Measurements from ENCODE around the gene COPA.
"Not testable (repeated sequence)": the region's sequence is repeated elsewhere in the genome, so short reads cannot be mapped to it uniquely, and the experiment has no call there.

The COPA gene

GRCh38 chr1:160325252-160325651 lies 17.8 kb downstream of the COPA start:
- no peak for DNase-seq (ENCODE audit: low read depth)

- no peak for DNase-seq (ENCODE audit: low read depth)
These were observed 20.2 kb downstream of the COPA start for GRCh38 chr1:160322831-160323230.

- no peak for DNase-seq (ENCODE audit: low read depth)
These were observed 27.7 kb downstream of the COPA start for GRCh38 chr1:160315359-160315758.

- no peak for DNase-seq (ENCODE audit: low read depth)
These were observed 33.5 kb downstream of the COPA start for GRCh38 chr1:160309571-160309970.

DNA sequence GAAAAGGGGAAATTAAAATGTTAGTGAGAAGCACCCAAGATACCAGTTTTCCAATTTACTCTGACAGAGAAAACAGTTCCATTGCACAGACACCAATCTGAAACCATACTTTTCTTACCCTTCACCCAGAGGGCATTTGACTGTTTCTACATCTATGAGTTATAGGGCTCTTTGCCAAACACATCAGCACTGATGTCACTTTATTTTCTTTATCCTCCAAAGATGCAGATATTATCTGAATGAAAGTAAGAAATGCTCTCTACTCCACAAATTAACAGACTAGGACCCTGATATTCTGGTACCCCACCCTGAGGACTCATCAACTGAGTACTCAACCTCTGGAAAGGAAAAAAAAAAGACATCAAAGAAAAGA lies 33.9 kb downstream of the COPA start:
- DNase-seq (ENCODE audit: low read depth), result peak; percentile 10

DNA sequence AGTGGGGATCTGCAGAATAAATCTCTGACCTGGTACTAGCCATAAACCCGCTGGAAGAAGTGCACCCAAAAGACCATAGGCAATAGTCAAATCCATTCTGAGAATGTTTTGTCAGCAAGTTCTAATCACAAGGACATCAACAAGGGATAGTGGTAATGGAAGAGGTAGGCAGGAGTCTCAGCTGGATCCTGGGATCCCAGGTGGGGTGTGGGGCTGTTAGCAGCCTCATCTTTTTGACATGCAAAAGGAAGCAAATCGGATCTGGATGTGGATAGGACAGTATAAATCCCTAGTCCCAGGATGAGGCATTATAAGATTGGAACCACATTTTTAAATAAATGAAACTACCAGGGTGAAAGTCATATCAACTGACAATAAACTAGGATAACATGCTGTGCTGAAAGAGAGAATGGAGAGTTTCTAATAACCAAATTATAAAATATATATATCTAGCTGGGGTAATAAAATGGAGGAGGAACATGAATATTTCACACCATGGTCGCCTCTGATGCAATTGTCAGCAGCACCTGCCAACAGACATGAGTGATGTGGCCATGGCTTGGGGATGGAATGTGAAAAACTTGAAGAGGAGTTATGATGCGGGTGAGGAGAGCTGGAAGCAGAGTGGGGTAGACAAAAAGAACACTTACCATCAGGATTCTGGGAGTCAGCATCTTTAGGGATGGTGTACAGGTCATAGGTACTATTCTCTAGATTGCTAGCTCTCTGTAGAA lies 34.4 kb downstream of the COPA start:
- DNase-seq (ENCODE audit: low read depth), result no peak

GRCh38 chr1:160307118-160307791 lies 35.8 kb downstream of the COPA start:
- no peak for DNase-seq (ENCODE audit: low read depth)

- no peak for DNase-seq (ENCODE audit: low read depth)
These were observed 42.9 kb downstream of the COPA start for GRCh38 chr1:160300173-160300572.

DNA sequence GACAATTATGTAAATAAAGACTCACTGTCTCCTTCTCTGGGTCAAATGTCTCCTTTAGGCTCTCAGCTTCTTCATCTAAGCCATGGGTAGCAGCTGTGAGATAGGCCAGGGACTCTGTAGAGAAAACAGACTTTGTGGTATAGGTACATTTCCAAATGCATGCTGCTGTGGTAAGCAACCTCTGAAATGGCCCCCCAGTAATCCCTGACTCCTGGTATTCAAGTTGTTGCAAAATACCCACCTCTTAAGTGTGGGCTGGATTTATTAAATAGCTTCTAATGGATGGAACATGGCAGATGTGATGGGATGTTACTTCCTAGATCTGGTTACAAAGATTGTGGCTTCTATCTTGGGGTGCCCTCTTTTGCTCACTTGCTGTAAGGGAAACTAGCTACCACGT lies 47.0 kb downstream of the COPA start:
- no peak for DNase-seq (ENCODE audit: low read depth)

DNA sequence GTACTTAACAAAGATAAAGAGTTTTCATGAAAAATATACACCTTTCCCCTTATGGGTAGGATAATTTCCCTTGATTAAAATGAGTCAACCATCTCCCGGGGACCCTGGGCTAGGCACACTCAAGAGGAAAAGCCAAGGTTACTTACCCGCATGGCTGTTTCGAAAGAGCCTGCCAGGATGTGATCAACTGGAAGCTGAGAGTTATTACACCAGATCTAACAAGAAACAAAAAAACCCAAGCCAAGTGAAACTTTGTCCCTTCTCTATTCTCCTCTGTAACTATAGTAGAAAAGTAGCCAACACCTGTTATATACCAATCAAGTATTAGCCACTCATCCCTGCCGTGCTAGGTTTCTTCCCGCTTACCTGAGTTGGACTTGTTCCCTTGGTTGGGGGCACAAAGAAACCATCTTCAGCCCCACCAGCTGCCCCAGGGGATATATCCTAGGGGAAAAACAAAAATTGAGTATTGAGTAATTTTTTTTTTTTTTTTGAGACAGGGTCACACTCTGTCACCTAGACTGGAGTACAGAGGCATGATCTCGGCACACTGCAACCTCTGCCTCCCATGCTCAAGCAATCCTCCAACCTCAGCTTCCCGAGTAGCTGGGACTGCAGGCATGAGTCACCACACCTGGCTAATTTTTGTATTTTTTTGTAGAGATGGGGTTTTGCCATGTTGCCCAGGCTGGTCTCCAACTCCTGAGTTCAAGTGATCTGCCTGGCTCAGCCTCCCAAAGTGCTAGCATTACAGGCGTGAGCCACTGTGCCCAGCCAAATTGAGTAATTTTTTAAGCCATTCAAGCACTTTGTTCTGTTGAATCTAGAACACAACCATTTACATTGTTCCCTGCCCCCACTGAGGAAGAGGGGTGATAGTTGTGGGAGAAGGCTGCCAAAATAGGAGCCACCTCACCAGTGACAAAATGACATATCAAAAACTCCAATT lies 49.8 kb downstream of the COPA start:
- DNase-seq (ENCODE audit: low read depth), result no peak

DNA sequence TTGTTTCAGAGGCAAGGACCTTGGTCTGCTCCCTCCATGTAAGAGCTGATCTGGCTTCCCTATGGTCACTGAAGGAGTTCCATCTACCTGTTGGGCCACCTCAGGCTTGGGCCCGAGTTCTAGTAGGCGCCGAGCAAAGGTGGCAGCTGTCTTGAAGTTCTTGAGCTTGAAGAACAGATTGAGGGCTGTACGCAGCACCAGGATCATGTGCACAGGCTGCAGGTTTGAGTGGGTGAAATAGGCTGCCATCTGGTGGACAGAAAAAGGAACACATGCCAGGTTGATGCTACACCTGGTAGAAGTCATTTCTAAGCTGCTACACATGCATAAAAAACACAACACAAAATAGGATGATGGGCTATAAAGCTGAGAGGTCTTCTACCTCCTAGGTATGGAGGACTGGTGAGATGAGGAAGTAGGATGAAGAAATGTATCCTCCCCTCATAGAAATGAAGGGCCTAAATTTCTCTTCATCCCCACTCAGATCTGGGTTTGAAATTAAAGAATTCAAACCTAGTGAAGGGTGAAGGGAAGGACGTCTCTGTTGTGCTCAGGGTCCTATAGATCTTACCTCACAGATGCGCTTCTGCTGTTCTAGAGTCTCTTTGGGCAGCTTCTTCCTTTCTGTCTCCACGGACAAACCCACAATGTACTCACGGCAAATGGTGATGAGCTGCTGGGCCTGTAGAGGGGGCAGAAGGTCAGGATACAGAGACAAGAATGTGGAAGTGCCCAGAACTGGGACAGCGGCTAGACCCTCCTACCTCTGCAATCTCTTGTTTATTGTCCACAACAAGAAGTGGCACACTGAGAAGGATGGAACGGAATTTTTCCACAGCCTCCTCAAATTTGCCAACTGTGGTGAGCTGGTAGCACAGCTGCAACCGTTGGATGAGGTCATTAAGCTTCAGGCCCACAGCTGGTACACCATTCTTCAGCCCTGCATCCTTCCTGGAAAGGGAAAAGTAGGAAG lies 51.5 kb downstream of the COPA start:
- DNase-seq (ENCODE audit: low read depth), result peak; percentile 33

DNA sequence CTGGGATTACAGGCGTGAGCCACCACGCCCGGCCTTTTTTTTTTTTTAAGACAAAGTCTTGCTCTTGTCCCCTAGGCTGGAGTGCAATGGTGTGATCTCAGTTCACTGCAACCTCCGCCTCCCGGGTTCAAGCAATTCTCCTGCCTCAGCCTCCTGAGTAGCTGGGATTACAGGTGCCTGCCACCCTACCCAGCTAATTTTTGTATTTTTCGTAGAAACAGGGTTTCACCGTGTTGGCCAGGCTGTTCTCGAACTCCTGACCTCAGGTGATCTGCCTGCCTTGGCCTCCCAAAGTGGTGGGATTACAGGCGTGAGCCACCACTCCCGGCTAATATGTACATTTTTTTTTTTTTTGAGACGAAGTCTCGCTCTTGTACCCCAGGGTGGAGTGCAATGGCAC lies 55.3 kb downstream of the COPA start:
- DNase-seq (ENCODE audit: low read depth), result not testable (repeated sequence)

DNA sequence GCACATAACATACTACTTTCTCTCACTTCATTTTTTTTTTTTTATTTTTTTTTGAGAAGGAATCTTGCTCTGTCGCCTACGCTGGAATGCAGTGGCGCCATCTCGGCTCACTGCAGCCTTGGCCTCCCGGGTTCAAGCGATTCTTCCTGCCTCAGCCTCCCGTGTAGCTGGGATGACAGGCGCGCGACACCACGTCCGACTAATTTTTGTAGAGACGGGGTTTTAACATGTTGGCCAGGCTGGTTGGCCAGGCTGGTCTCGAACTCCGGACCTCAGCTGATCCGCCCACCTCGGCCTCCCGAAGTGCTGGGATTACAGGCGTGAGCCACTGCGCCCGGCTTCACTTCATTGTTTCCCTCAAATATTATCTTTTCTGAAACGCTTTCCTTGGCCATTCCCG lies 57.5 kb downstream of the COPA start:
- no peak for DNase-seq (ENCODE audit: low read depth)

DNA sequence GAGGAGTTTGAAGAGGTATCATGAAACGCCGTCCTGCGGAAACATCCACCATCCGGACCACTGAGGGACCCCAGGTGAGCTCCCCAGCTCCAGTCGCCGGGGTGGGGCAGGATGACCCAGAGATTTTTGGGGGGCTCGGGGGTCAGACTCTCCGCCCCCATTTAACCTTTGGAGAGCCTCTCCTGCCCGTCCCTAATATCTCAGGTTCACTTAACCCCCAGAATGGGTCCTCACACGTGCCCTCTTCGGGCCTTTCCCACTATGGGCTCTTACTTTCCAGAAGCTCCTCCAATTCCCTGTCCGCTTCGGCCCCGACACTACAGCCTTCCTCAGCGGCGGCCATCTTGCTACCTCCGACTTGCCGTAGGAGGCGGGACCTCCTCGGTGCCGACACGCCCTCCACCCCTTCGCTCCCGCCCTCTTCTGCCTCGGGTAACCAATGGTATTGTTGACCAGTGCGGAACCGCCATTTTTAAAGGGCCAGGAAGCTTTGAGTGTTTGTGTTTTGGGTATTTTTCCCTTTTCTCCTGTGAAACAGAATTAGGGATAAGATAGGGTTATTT lies 58.2 kb downstream of the COPA start, which contains the start of gene PEX19:
Gene PEX19, minus strand, starts transcription at position 352 of the 563 bp plus-strand sequence. Its CDS starts 9 bp downstream, at position 343.
- DNase-seq (ENCODE audit: low read depth), result peak; percentile 83

DNA sequence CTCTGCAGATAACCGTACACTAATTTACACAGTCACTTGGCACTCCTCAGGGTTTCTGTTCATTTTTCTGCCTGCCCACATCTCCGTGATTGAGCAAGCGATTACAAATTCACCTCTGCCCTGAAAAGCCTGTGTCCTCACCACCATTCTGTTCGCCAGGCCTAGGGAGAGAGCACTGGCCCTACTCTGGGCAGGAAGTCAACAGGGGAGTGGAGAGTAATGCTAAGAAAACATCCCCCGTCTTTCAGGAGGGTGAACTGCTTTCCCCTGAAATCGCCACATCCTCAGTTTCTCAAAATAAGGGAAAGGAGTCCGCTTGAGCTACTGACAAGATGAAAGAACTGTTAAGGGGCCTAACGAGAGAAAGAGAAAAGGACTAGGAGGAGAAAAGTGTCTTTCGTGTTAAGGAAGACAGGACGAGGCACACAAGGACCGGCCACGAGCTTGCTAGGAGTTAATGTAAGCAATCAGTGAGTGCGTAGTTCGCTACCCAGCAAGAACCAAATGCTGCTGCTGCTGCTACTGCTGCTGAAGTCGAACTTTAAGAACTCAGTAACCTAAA lies 58.7 kb downstream of the COPA start:
- DNase-seq (ENCODE audit: low read depth), result peak; percentile 57

GRCh38 chr1:160282807-160283206 lies 60.2 kb downstream of the COPA start:
- DNase-seq (ENCODE audit: low read depth), result no peak

GRCh38 chr1:160277987-160278386 lies 65.1 kb downstream of the COPA start:
- DNase-seq (ENCODE audit: low read depth), result no peak

- no peak for DNase-seq (ENCODE audit: low read depth)
These were observed 65.7 kb downstream of the COPA start for GRCh38 chr1:160277330-160277729.

DNA sequence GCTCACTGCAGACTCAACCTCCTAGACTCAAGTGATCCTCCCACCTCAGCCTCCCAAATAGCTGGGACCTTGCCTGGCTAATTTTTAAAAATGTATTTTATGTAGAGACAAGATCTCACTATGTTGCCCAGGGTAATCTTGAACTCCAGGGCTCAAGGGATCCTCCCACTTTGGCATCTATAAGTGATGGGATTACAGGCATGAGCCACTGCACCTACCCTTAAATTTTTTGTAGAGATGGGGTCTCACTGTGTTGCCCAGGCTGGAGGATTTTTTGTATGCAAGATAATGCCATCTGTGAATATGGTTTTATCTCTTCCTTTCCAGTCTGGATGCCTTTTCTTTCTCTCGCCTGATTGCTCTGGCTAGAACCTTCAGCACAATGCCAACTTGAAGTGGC lies 72.0 kb downstream of the COPA start:
- DNase-seq (ENCODE audit: low read depth), result no peak

DNA sequence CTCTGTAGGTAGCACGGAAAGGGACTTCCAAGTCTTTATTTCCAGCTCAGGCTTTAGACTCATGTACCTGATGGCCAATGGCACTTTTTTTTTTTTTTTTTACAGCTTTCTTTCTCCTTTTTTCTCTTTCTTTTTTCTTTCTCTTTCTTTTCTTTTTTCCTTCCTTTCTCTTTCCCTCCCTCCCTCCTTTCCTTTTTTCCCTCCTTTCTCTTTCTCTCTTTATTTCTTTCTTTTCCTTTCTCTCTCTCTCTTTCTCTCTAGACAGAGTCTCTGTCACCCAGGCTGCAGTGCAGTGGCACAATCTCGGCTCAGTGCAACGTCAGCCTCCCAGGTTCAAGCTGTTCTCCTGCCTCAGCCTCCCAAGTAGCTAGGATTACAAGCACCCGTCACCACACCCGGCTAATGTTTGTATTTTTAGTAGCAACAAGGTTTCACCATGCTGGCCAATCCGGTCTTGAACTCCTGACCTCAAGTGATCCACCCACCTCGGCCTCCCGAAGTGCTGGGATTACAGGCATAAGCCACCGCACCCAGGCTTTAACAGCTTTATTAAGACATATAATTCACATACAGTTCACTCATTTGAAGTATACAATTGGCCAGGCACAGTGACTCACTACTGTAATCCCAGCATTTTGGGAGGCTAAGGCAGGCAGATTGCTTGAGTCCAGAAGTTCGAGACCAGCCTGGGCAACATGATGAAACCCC lies 75.6 kb downstream of the COPA start:
- DNase-seq (ENCODE audit: low read depth), result no peak

Data from GM04504 (cell line).